SK-N-SH (cell line): Measurements from ENCODE around the gene AFAP1. TPM values are rescaled to one million over a fixed set of nuclear protein-coding genes. Genes with fewer than 3 reads are reported as not detected.
A peak's percentile ranks its signal among the peaks of the same experiment; 100 is the strongest.

Source experiments
- CTCF ChIA-PET: fragments of 300-600, 350-600 bp; formaldehyde crosslinking; extraction: SDS; loops from one replicate; lab custom pipeline; 2021; lab: Yijun Ruan, JAX
- POLR2A ChIA-PET: fragments of 350-600 bp; sonication (Branson Sonifier 250); formaldehyde crosslinking; extraction: SDS; loops from one replicate; lab custom pipeline; 2020; ENCODE audit warnings: antibody characterized with exemption, inconsistent platforms; lab: Yijun Ruan, JAX
- DNase-seq: peaks from one replicate; pipeline ENCODE4 v3.0.0; 2012
- H2AFZ ChIP-seq: fragments of 200-600 bp; sonication (generic); 2 replicates; pipeline ENCODE4 v1.8.1; 2016; ENCODE audit warnings: antibody characterized with exemption, mild to moderate bottlenecking, low read depth
- H3F3A ChIP-seq: fragments of 200-600 bp; sonication (generic); replicated peaks from 2 replicates; pipeline ENCODE3; 2016; ENCODE audit warnings: antibody characterized with exemption, mild to moderate bottlenecking; ENCODE audit not compliant: insufficient read depth
- H3K27ac ChIP-seq, 2 experiments: fragments of 200-500 bp in 1 of 2; fragments of 200-600 bp in 1 of 2; sonication (Bioruptor generic) in 1 of 2; sonication (generic), shearing (Covaris generic) in 1 of 2; 2 replicates each; pipeline versions ENCODE4 v1.5.1 to v1.6.1; 2014 to 2016; ENCODE audit warnings: low read depth in 2 of 2, inconsistent platforms in 1 of 2, low read length in 1 of 2, mild to moderate bottlenecking in 1 of 2, mixed read lengths in 1 of 2
- H3K27me3 ChIP-seq: fragments of 200-600 bp; sonication (generic), shearing (Covaris generic); 2 replicates; pipeline ENCODE4 v1.6.1; 2016; ENCODE audit warnings: mixed run types; ENCODE audit not compliant: insufficient read depth
- H3K36me3 ChIP-seq, 2 experiments: fragments of 200-500 bp in 1 of 2; fragments of 200-600 bp in 1 of 2; sonication (Bioruptor generic) in 1 of 2; sonication (generic) in 1 of 2; replicated peaks in 1 of 2; 2 replicates each; pipeline versions ENCODE3 to v1.5.1; 2014 to 2016; ENCODE audit warnings: low read length in 1 of 2, mild to moderate bottlenecking in 1 of 2; ENCODE audit not compliant: insufficient read depth in 2 of 2, control insufficient read depth in 1 of 2
- H3K4me1 ChIP-seq, 2 experiments: fragments of 200-500 bp in 1 of 2; fragments of 200-600 bp in 1 of 2; sonication (Bioruptor generic) in 1 of 2; sonication (generic), shearing (Covaris generic) in 1 of 2; 2 replicates each; pipeline versions ENCODE4 v1.5.1 to v1.6.1; 2014 to 2016; ENCODE audit warnings: low read depth in 1 of 2, low read length in 1 of 2, mixed run types in 1 of 2; ENCODE audit not compliant: insufficient read depth in 2 of 2, control insufficient read depth in 1 of 2
- H3K4me2 ChIP-seq: fragments of 200-600 bp; sonication (generic), shearing (Covaris generic); 2 replicates; pipeline ENCODE4 v1.6.1; 2017; ENCODE audit warnings: mixed run types
- H3K4me3 ChIP-seq, 2 experiments: fragments of 200-500 bp in 1 of 2; fragments of 200-600 bp in 1 of 2; sonication (Bioruptor generic) in 1 of 2; sonication (generic), shearing (Covaris generic) in 1 of 2; 2 replicates each; pipeline versions ENCODE4 v1.5.1 to v1.8.1; 2014 to 2016; ENCODE audit warnings: low read depth in 2 of 2, inconsistent platforms in 1 of 2, low read length in 1 of 2, mild to moderate bottlenecking in 1 of 2, mixed read lengths in 1 of 2, moderate library complexity in 1 of 2
- H3K79me2 ChIP-seq: fragments of 200-600 bp; sonication (generic); 2 replicates; pipeline ENCODE4 v1.8.1; 2017; ENCODE audit warnings: mild to moderate bottlenecking; ENCODE audit not compliant: insufficient read depth
- H3K9ac ChIP-seq: fragments of 200-600 bp; sonication (generic); 2 replicates; pipeline ENCODE4 v1.6.1; 2017; ENCODE audit warnings: mixed run types
- H3K9me2 ChIP-seq: fragments of 200-600 bp; sonication (generic); 2 replicates; pipeline ENCODE4 v1.6.1; 2017; ENCODE audit warnings: mixed run types
- H3K9me3 ChIP-seq: fragments of 200-600 bp; sonication (generic); 2 replicates; pipeline ENCODE4 v1.6.1; 2017; ENCODE audit warnings: mixed run types, mild to moderate bottlenecking, moderate library complexity
- H4K20me1 ChIP-seq: fragments of 200-600 bp; sonication (generic); 2 replicates; pipeline ENCODE4 v1.6.1; 2017; ENCODE audit warnings: mild to moderate bottlenecking, mixed run types; ENCODE audit not compliant: insufficient read depth
- CHD2 ChIP-seq: fragments of 150-350 bp; IDR thresholded peaks from 2 replicates; pipeline ENCODE4 v1.6.1; 2018; ENCODE audit warnings: low read length; ENCODE audit not compliant: partially characterized antibody
- FOSL2 ChIP-seq: IDR thresholded peaks from 2 replicates; pipeline ENCODE4 v1.4.0; 2012; ENCODE audit warnings: low read depth, mild to moderate bottlenecking, moderate library complexity, borderline replicate concordance
- FOXM1 ChIP-seq: IDR thresholded peaks from 2 replicates; pipeline ENCODE4 v1.4.0; 2012; ENCODE audit warnings: low read depth, mild to moderate bottlenecking
- GABPA ChIP-seq: IDR thresholded peaks from 2 replicates; pipeline ENCODE4 v1.4.0; 2012; ENCODE audit warnings: low read depth, mild to moderate bottlenecking
- IRF3 ChIP-seq: fragments of 150-350 bp; IDR thresholded peaks from 2 replicates; pipeline ENCODE4 v1.6.1; 2016; ENCODE audit warnings: mild to moderate bottlenecking, low read depth, low read length
- JUND ChIP-seq: IDR thresholded peaks from 2 replicates; pipeline ENCODE4 v1.4.0; 2012
- MXI1 ChIP-seq: IDR thresholded peaks from 2 replicates; pipeline ENCODE4 v1.6.1; 2012; ENCODE audit warnings: mild to moderate bottlenecking, low read depth, low read length, improper control_type of control experiment
- NFIC ChIP-seq: IDR thresholded peaks from 2 replicates; pipeline ENCODE4 v1.4.0; 2012; ENCODE audit warnings: borderline replicate concordance
- RAD21 ChIP-seq: IDR thresholded peaks from 2 replicates; pipeline ENCODE4 v1.6.1; 2012; ENCODE audit warnings: mild to moderate bottlenecking, low read length
- RCOR1 ChIP-seq: fragments of 150-350 bp; IDR thresholded peaks from 2 replicates; pipeline ENCODE4 v1.6.1; 2017; ENCODE audit warnings: antibody characterized with exemption, low read length
- REST ChIP-seq: IDR thresholded peaks from 2 replicates; pipeline ENCODE4 v1.6.1; 2012; ENCODE audit warnings: mild to moderate bottlenecking, low read depth, low read length, moderate library complexity
- RFX5 ChIP-seq: IDR thresholded peaks from 2 replicates; pipeline ENCODE4 v1.6.1; 2012; ENCODE audit warnings: mild to moderate bottlenecking, improper control_type of control experiment, low read length
- RXRA ChIP-seq: IDR thresholded peaks from 2 replicates; pipeline ENCODE4 v1.4.0; 2012; ENCODE audit warnings: low read depth, mild to moderate bottlenecking, borderline replicate concordance
- SIN3A ChIP-seq: IDR thresholded peaks from 2 replicates; pipeline ENCODE4 v1.6.1; 2012; ENCODE audit warnings: low read depth, mild to moderate bottlenecking, low read length, moderate library complexity, borderline replicate concordance
- SMC3 ChIP-seq: IDR thresholded peaks from 2 replicates; pipeline ENCODE4 v1.6.1; 2012; ENCODE audit warnings: low read depth, low read length, improper control_type of control experiment
- TAF1 ChIP-seq: IDR thresholded peaks from 2 replicates; pipeline ENCODE4 v1.6.1; 2012; ENCODE audit warnings: low read depth, mild to moderate bottlenecking, low read length, moderate library complexity, borderline replicate concordance
- TCF12 ChIP-seq: IDR thresholded peaks from 2 replicates; pipeline ENCODE4 v1.4.0; 2012
- USF1 ChIP-seq: IDR thresholded peaks from 2 replicates; pipeline ENCODE4 v1.4.0; 2012; ENCODE audit warnings: low read depth, borderline replicate concordance
- YY1 ChIP-seq: IDR thresholded peaks from 2 replicates; pipeline ENCODE4 v1.4.0; 2012; ENCODE audit warnings: low read depth, mild to moderate bottlenecking
- ZBTB33 ChIP-seq: IDR thresholded peaks from 2 replicates; pipeline ENCODE4 v1.4.0; 2012; ENCODE audit warnings: low read depth, borderline replicate concordance
- WGBS: methylation state at CpG from one replicate; pipeline ENCODE4 v1.1.6; 2017; ENCODE audit warnings: low lambda C conversion rate; 5-methylcytosine and 5-hydroxymethylcytosine counted together
- polyA plus RNA-seq, 3 experiments: library from polyadenylated mRNA; depleted of rRNA; stranded (reverse); fragments of >200 nt; gene quantifications; 2 replicates each; pipeline ENCODE4 v1.2.3, GENCODE V29; 2012

Gene AFAP1
- polyA plus RNA-seq, 1 of the 3 experiments (the other 2 are of a cell fraction): 67.9 TPM

- Histone ChIP-seq H3K9me2 (no peaks in the 10 kb centered on the region), H3K27ac (0 out of 4 replicates have a peak overlapping the region, but pooled peaks of 1 of the 2 experiments have one; percentile 12), H3K4me3 (no peak overlapping the region), H4K20me1 (peaks cover 10% of the 10 kb centered on the region), H3K79me2 (peaks cover 93% of the 10 kb centered on the region), H3K9ac (no peak overlapping the region), H2AFZ (no peak overlapping the region), H3K4me1 (peaks cover 0 to 5% of the 10 kb centered on the region in 2 experiments; a peak in 2 of 4 replicates), H3F3A (peaks cover 43% of the 10 kb centered on the region), H3K4me2 (no peak overlapping the region), H3K9me3 (no peaks in the 10 kb centered on the region), H3K36me3 (peaks cover 65 to 88% of the 10 kb centered on the region in 2 experiments), H3K27me3 (no peaks in the 10 kb centered on the region)
- DNase-seq: no peak
- CTCF ChIA-PET: interaction anchor here (0.9 to 13.1 kb wide), 6 partner anchors 17 to 188 kb away, joined by 3 to 209 read pairs (median 69); no protein-coding TSS in a partner anchor
- POLR2A ChIA-PET: interaction anchor here (0.5 kb wide), 1 partner anchor 38 kb away, joined by 3 read pairs; no protein-coding TSS in a partner anchor
- TF ChIP-seq SIN3A (no peak), IRF3 (no peak), MXI1 (no peak), TCF12 (no peak), USF1 (no peak), TAF1 (no peak), FOSL2 (no peak), CHD2 (no peak), RAD21 (no peak), RXRA (no peak), RFX5 (no peak)
- WGBS: 84% methylated on average over 14 of the region's 18 CpGs
These were observed 141.3 kb downstream of the AFAP1 start for GRCh38 chr4:7798178-7798995.

- no peaks in the 10 kb centered on the region for H3K27me3 ChIP-seq
- WGBS: 98% methylated on average over 10 of the region's 11 CpGs
- no peak for DNase-seq
- H3K9me3 ChIP-seq: no peaks in the 10 kb centered on the region
- POLR2A ChIA-PET: no interaction called here
- TF ChIP-seq RAD21 (no peak), ZBTB33 (no peak), FOSL2 (no peak), YY1 (no peak), JUND (no peak), FOXM1 (no peak), SMC3 (no peak), REST (no peak), GABPA (no peak), RXRA (no peak), NFIC (no peak), RCOR1 (no peak), MXI1 (no peak)
- TF ChIP-seq, all 33 proteins: peak for 0
- Histone ChIP-seq H3K9me2 (no peaks in the 10 kb centered on the region), H3F3A (peaks cover 43% of the 10 kb centered on the region), H2AFZ (no peak overlapping the region), H3K9ac (no peak overlapping the region), H3K4me2 (no peak overlapping the region), H3K4me3 (no peak overlapping the region), H4K20me1 (peaks cover 19% of the 10 kb centered on the region), H3K36me3 (peaks cover 72 to 94% of the 10 kb centered on the region in 2 experiments), H3K79me2 (peaks cover 94% of the 10 kb centered on the region), H3K27ac (peak overlapping the region in 1 of 2 experiments; percentile 16; a peak in 1 of 4 replicates), H3K4me1 (peaks cover 5 to 9% of the 10 kb centered on the region in 2 experiments; a peak in 3 of 4 replicates)
- CTCF ChIA-PET: interaction anchor here (1.0 to 8.9 kb wide), 4 partner anchors 7 to 35 kb away, joined by 3 to 66 read pairs (median 20); no protein-coding TSS in a partner anchor
These were observed 142.3 kb downstream of the AFAP1 start for GRCh38 chr4:7797330-7797729.
